Right atrium auricular region (tissue), 2 donors: ENCODE measurements around the gene SLC66A1. TPM values are rescaled to one million over a fixed set of nuclear protein-coding genes. Genes with fewer than 3 reads are reported as not detected.

Source experiments
- DNase-seq: peaks from one replicate; pipeline ENCODE4 v3.0.0-alpha.2; 2019; ENCODE audit warnings: low spot score
- H3K27ac ChIP-seq, 2 donors: fragments of 200-600 bp; sonication (generic); 1 replicate in 1 of 2; 2 replicates in 1 of 2; pipeline ENCODE4 v1.5.1; 2016 to 2019
- H3K27me3 ChIP-seq, 2 donors: fragments of 200-600 bp; sonication (generic); one replicate each; pipeline versions ENCODE4 v1.5.1 to v1.6.0; 2017 to 2019
- H3K36me3 ChIP-seq: fragments of 200-600 bp; sonication (generic); one replicate; pipeline ENCODE4 v1.5.1; 2016
- H3K4me1 ChIP-seq, 2 donors: fragments of 200-600 bp; sonication (generic); one replicate each; pipeline versions ENCODE4 v1.5.1 to v1.6.0; 2017 to 2019
- H3K4me3 ChIP-seq, 2 donors: fragments of 200-600 bp; sonication (generic); 1 replicate in 1 of 2; 2 replicates in 1 of 2; pipeline ENCODE4 v1.5.1; 2017 to 2019; ENCODE audit warnings: mild to moderate bottlenecking in 1 of 2, moderate library complexity in 1 of 2
- H3K9me3 ChIP-seq, 2 donors: fragments of 200-600 bp; sonication (generic); one replicate each; pipeline ENCODE4 v1.5.1; 2019
- total RNA-seq, 2 donors: library from RNA; depleted of rRNA; stranded (reverse); fragments of >200 nt; gene quantifications; one replicate each; pipeline ENCODE4 v1.1.0, GENCODE V29; 2016
- TF ChIP-seq, protein P1 (sequence below), 2 donors: fragments of 200-600 bp; sonication (generic); IDR thresholded peaks; one replicate each; pipeline ENCODE4 v1.5.1; 2019; ENCODE audit warnings: antibody characterized with exemption in 2 of 2

Gene SLC66A1
- total RNA-seq, 2 donors from 2014 or later: 6.8 to 9.7 TPM

- Histone ChIP-seq H3K27ac (peak overlapping the region in 1 of 2 donors; percentile 34), H3K27me3 (no peaks in the 10 kb centered on the region), H3K4me1 (peaks cover 0 to 30% of the 10 kb centered on the region in 2 donors), H3K36me3 (peaks cover 38% of the 10 kb centered on the region), H3K9me3 (no peaks in the 10 kb centered on the region), H3K4me3 (no peak overlapping the region)
- TF ChIP-seq, protein P1, sequence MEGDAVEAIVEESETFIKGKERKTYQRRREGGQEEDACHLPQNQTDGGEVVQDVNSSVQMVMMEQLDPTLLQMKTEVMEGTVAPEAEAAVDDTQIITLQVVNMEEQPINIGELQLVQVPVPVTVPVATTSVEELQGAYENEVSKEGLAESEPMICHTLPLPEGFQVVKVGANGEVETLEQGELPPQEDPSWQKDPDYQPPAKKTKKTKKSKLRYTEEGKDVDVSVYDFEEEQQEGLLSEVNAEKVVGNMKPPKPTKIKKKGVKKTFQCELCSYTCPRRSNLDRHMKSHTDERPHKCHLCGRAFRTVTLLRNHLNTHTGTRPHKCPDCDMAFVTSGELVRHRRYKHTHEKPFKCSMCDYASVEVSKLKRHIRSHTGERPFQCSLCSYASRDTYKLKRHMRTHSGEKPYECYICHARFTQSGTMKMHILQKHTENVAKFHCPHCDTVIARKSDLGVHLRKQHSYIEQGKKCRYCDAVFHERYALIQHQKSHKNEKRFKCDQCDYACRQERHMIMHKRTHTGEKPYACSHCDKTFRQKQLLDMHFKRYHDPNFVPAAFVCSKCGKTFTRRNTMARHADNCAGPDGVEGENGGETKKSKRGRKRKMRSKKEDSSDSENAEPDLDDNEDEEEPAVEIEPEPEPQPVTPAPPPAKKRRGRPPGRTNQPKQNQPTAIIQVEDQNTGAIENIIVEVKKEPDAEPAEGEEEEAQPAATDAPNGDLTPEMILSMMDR (IDR thresholded peaks at IDR 0.05): no peak
- DNase-seq: no peak
Measured at GRCh38 chr1:19374926-19375325, 62.8 kb downstream of the SLC66A1 start.

DNA sequence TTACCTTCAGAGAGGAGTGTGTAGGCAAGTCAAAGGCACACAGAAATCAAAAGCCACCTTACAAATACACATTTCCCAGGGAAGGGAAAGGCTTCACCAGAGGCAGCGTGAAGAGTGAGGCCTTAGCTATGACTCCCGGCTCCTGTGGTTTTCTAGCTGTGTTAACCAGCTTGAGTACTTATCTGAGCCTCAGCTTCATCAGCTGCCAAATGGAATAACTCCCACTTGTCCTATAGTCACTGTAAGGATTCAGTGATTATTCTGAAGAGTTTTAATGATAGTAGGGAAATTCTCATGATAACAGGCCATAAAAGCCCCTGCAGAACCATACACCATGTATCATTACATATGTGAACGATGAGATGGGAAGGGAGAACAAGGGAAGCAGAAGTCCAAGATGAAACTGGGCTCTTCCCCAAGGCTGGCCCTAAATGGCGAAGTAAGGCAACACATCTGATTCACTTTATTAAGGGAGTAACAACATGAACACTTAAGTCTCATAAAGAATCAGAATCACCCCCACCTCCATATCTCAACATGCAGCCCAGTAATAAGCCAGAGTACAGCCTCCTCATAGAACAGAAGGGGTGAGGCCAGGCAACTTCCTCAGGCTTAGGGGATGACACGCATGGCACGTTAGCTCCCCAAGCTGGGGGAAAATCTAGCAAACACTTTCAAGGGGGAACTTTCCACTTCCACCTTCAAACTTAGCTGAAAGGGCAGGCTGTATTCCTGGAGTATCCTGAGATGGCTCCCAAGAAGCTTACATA lies 63.7 kb downstream of the SLC66A1 start:
- TF ChIP-seq, protein P1 (IDR thresholded peaks at IDR 0.05): no peak
- peaks cover 38% of the 10 kb centered on the region for H3K36me3 ChIP-seq
- peaks cover 0 to 21% of the 10 kb centered on the region in 2 donors for H3K4me1 ChIP-seq
- no peaks in the 10 kb centered on the region for H3K27me3 ChIP-seq
- DNase-seq: no peak
- H3K4me3 ChIP-seq: no peak overlapping the region
- no peak overlapping the region for H3K27ac ChIP-seq
- no peaks in the 10 kb centered on the region for H3K9me3 ChIP-seq

DNA sequence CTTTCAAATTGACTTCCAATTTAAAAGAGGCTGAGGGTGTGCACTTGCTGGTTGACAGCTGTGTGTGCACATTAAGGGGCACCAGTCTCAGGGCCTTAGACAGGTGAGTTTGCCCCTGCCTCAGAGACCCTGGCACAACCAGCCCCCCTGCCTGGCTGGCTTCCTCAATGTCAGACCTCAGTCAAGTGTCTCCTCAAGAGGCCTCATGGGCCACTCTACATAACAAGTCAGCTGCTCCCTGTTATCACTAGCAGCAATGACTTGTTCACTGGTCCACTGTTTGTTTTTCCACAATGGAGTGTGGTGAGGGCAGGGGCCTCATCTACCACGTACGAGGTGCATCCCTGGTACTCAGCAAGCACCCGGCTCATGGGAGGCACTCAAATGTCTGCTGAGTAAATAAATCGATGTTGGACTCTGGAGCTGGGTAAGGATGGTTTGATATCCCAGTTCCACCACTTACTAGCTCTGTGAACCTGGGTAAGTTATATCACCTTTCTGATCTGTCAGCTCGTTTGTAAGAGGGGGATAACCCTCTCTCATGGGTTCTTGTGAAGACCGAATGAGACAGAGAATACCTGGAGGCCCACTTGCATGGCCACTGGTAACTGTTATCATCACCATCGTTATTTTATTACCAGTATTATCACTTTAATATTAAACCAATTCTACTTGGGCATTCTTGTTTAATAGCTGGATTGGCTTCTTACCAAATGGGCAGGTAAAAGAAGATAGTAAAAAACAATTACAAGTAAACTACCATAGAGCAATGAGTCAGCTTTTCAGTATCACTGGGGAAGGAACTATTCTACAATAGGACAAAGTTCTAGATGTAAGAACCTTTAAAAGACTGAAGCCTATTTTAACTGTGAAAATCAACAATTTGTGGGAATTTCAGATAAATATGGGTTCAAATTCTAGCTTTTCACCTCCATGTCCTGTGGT lies 64.6 kb downstream of the SLC66A1 start:
- no peaks in the 10 kb centered on the region for H3K27me3 ChIP-seq
- H3K36me3 ChIP-seq: peaks cover 38% of the 10 kb centered on the region
- H3K4me3 ChIP-seq: no peak overlapping the region
- H3K4me1 ChIP-seq: peaks cover 0 to 16% of the 10 kb centered on the region in 2 donors
- no peaks in the 10 kb centered on the region for H3K9me3 ChIP-seq
- TF ChIP-seq, protein P1 (IDR thresholded peaks at IDR 0.05): no peak
- no peak for DNase-seq
- no peak overlapping the region for H3K27ac ChIP-seq

GRCh38 chr1:19377812-19378718 lies 65.9 kb downstream of the SLC66A1 start:
- Histone ChIP-seq H3K4me1 (peaks cover 0 to 10% of the 10 kb centered on the region in 2 donors), H3K4me3 (no peak overlapping the region), H3K36me3 (peaks cover 38% of the 10 kb centered on the region), H3K27me3 (no peaks in the 10 kb centered on the region), H3K27ac (no peak overlapping the region), H3K9me3 (no peaks in the 10 kb centered on the region)
- TF ChIP-seq, protein P1 (IDR thresholded peaks at IDR 0.05): no peak
- no peak for DNase-seq

Other genes starting within 250 kb of the SLC66A1 start
- gene UBR4, start 102.1 kb upstream of the SLC66A1 start, total RNA-seq: 10 to 100 TPM; 75.1 to 88.0 TPM
- 10 to 100 TPM; 30.7 to 36.7 TPM for gene EMC1, start 60.8 kb upstream of the SLC66A1 start, total RNA-seq
- 10 to 100 TPM in 1 of 2 donors, 1 to 10 TPM in 1; 8.6 to 16.1 TPM for gene MRTO4, start 60.5 kb upstream of the SLC66A1 start, total RNA-seq
- gene AKR7A3, start 23.6 kb upstream of the SLC66A1 start, total RNA-seq: under 1 TPM in 1 of 2 donors, not detected in 1; 0.20 TPM
- gene AKR7A2, start 182 bp upstream of the SLC66A1 start, total RNA-seq: 10 to 100 TPM; 51.1 to 69.3 TPM
- gene CAPZB, start 173.2 kb downstream of the SLC66A1 start, total RNA-seq: 100 to 1,000 TPM in 1 of 2 donors, 10 to 100 TPM in 1; 87.8 to 122 TPM